ENCODE measurements around the gene FKBP11. TPM values are rescaled to one million over a fixed set of nuclear protein-coding genes. Genes with fewer than 3 reads are reported as not detected.

FKBP11 gene
- total and polyA plus RNA-seq, 2 of the 8 experiments (the other 6 are each of a cell fraction or from before 2014, with no cell fraction given) = 45.7 to 65.1 TPM

- no peak for TF ChIP-seq E2F6 (IDR thresholded peaks at IDR 0.05)
These were observed 32.7 kb upstream of the FKBP11 start (continued) for GRCh38 chr12:48958049-48958388.

Measured in H1 (cell line).